ENCODE results near the gene GNG3. TPM values are rescaled to one million over a fixed set of nuclear protein-coding genes. Genes with fewer than 3 reads are reported as not detected.

Gene GNG3
- polyA plus RNA-seq, 4 donors: 0.75 to 9.0 TPM; not detected in 2

DNA sequence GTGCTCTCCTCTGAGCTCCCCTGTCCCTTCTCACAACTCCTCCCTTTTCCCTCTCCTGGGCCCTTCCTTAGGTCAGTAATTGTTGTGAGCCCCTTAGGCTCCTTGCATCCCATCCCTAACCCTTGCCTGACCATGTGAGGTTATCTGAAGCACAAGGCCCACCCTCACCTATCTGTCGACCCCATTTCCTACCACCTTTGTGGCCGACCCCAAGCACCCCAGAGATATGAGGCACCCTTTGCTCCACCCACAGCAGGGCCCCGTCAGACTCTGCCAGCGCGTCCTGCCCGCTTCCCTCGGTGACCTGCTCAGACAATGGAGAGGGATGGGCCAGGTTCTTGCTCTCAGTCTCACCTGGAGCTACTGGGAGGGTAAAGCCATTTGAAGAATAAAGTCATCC is 1.3 kb downstream of the GNG3 start:
- Histone ChIP-seq H3K27me3 (ENCODE audit: control insufficient read depth in 3 of 3, insufficient read depth in 3 of 3, low read length in 3 of 3) (no peaks in the 10 kb centered on the region), H3K4me1 (ENCODE audit: control insufficient read depth in 3 of 3, insufficient read depth in 2 of 3, low read depth in 1 of 3, low read length in 2 of 3) (peaks cover 10 to 61% (median 10%) of the 10 kb centered on the region in 3 donors), H3K27ac (ENCODE audit: low read depth in 1 of 3, low read length in 2 of 3) (peak overlapping the region; percentile 78 to 98 (median 78)), H3K9me3 (ENCODE audit: control insufficient read depth in 2 of 2, insufficient read depth in 1 of 2, low read depth in 1 of 2, low read length in 1 of 2) (no peaks in the 10 kb centered on the region), H3K4me3 (ENCODE audit: low read depth in 1 of 3, low read length in 3 of 3) (peak overlapping the region; percentile 41 to 48 (median 44)), H3K36me3 (ENCODE audit: control insufficient read depth in 3 of 3, insufficient read depth in 2 of 3, low read depth in 1 of 3, low read length in 3 of 3) (peaks cover 0 to 42% (median 0%) of the 10 kb centered on the region in 3 donors)
- DNase-seq: peak in 1 of 2 donors; percentile 53
- FAIRE-seq: no peak
- WGBS, 3 donors: 0 to 2% (median 0%) methylated on average over 7 of the region's 7 CpGs

DNA sequence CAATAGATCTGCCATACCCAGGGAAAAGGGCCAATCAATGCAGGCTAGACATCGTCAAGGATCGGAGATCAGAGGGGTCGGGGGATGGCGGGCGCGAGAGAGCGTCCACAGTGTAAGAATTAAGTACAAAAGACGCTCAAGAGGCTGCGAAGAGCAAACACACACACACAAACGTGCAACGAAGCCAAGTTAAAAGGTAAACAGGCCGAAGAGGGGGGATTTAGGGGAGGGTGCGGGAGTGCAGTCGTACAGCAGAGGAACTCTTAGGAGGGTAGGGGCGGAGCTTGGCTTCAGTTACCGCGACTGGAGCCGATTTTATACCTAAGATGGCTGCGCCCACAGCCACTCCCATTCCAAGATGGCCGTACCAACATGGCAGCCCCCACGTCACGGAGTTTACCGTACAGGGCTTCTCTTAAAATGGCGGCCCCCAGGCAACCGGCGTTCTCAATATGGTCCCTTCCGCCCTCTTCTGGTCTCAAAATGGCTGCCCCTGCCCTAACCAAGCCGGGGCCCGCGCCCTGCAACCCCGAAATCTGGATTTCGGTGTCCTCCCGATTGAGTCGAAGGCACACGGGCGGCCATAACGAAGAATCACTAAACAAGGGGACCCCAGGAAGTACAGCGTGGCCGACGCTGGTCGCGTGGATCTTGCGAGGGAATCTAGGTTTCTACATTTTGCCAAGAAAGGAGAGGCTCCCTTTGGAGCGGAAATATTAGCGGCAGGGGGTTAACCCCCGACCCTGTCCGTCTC is 1.9 kb downstream of the GNG3 start:
- H3K36me3 ChIP-seq (ENCODE audit: control insufficient read depth in 3 of 3, insufficient read depth in 2 of 3, low read depth in 1 of 3, low read length in 3 of 3): peaks cover 5 to 47% (median 5%) of the 10 kb centered on the region in 3 donors
- FAIRE-seq (no peak), DNase-seq (peak; percentile 98)
- WGBS, 3 donors: 1 to 2% (median 1%) methylated on average over 47 of the region's 47 CpGs
- H3K27me3 ChIP-seq (ENCODE audit: control insufficient read depth in 3 of 3, insufficient read depth in 3 of 3, low read length in 3 of 3): no peaks in the 10 kb centered on the region
- H3K4me3 ChIP-seq (ENCODE audit: low read depth in 1 of 3, low read length in 3 of 3): peak overlapping the region; percentile 48 to 50 (median 48)
- no peaks in the 10 kb centered on the region for H3K9me3 ChIP-seq (ENCODE audit: control insufficient read depth in 2 of 2, insufficient read depth in 1 of 2, low read depth in 1 of 2, low read length in 1 of 2)
- H3K27ac ChIP-seq (ENCODE audit: low read depth in 1 of 3, low read length in 2 of 3): peak overlapping the region; percentile 78 to 98 (median 94)
- peaks cover 10 to 66% (median 14%) of the 10 kb centered on the region in 3 donors for H3K4me1 ChIP-seq (ENCODE audit: control insufficient read depth in 3 of 3, insufficient read depth in 2 of 3, low read depth in 1 of 3, low read length in 2 of 3)

GRCh38 chr11:62710001-62710345 is 2.5 kb downstream of the GNG3 start:
- Histone ChIP-seq H3K9me3 (ENCODE audit: control insufficient read depth in 2 of 2, insufficient read depth in 1 of 2, low read depth in 1 of 2, low read length in 1 of 2) (no peaks in the 10 kb centered on the region), H3K4me1 (ENCODE audit: control insufficient read depth in 3 of 3, insufficient read depth in 2 of 3, low read depth in 1 of 3, low read length in 2 of 3) (peaks cover 10 to 66% (median 14%) of the 10 kb centered on the region in 3 donors), H3K27ac (ENCODE audit: low read depth in 1 of 3, low read length in 2 of 3) (peak overlapping the region; percentile 78 to 98 (median 94)), H3K4me3 (ENCODE audit: low read depth in 1 of 3, low read length in 3 of 3) (peak overlapping the region; percentile 48 to 50 (median 48)), H3K27me3 (ENCODE audit: control insufficient read depth in 3 of 3, insufficient read depth in 3 of 3, low read length in 3 of 3) (no peaks in the 10 kb centered on the region), H3K36me3 (ENCODE audit: control insufficient read depth in 3 of 3, insufficient read depth in 2 of 3, low read depth in 1 of 3, low read length in 3 of 3) (peaks cover 5 to 51% (median 7%) of the 10 kb centered on the region in 3 donors)
- FAIRE-seq: no peak
- 50 to 58% (median 56%) methylated on average over 7 of the region's 7 CpGs for WGBS, 3 donors
- DNase-seq: peak in 1 of 2 donors; percentile 59

- FAIRE-seq: no peak
- H3K9me3 ChIP-seq (ENCODE audit: control insufficient read depth in 2 of 2, insufficient read depth in 1 of 2, low read depth in 1 of 2, low read length in 1 of 2): no peaks in the 10 kb centered on the region
- DNase-seq: no peak
- WGBS, 3 donors: 78% methylated on average over 6 of the region's 6 CpGs
- H3K4me3 ChIP-seq (ENCODE audit: low read depth in 1 of 3, low read length in 3 of 3): no peak overlapping the region
- H3K36me3 ChIP-seq (ENCODE audit: control insufficient read depth in 3 of 3, insufficient read depth in 2 of 3, low read depth in 1 of 3, low read length in 3 of 3): peaks cover 20 to 55% (median 25%) of the 10 kb centered on the region in 3 donors
- H3K27ac ChIP-seq (ENCODE audit: low read depth in 1 of 3, low read length in 2 of 3): peak overlapping the region; percentile 5 to 81 (median 54)
- peaks cover 10 to 63% (median 16%) of the 10 kb centered on the region in 3 donors for H3K4me1 ChIP-seq (ENCODE audit: control insufficient read depth in 3 of 3, insufficient read depth in 2 of 3, low read depth in 1 of 3, low read length in 2 of 3)
- no peaks in the 10 kb centered on the region for H3K27me3 ChIP-seq (ENCODE audit: control insufficient read depth in 3 of 3, insufficient read depth in 3 of 3, low read length in 3 of 3)
Observed at GRCh38 chr11:62712276-62712812, 4.9 kb downstream of the GNG3 start.

- Histone ChIP-seq H3K9me3 (ENCODE audit: control insufficient read depth in 2 of 2, insufficient read depth in 1 of 2, low read depth in 1 of 2, low read length in 1 of 2) (no peaks in the 10 kb centered on the region), H3K4me3 (ENCODE audit: low read depth in 1 of 3, low read length in 3 of 3) (no peak overlapping the region), H3K36me3 (ENCODE audit: control insufficient read depth in 3 of 3, insufficient read depth in 2 of 3, low read depth in 1 of 3, low read length in 3 of 3) (peaks cover 23 to 55% (median 28%) of the 10 kb centered on the region in 3 donors), H3K27ac (ENCODE audit: low read depth in 1 of 3, low read length in 2 of 3) (peak overlapping the region; percentile 54 to 91 (median 81)), H3K27me3 (ENCODE audit: control insufficient read depth in 3 of 3, insufficient read depth in 3 of 3, low read length in 3 of 3) (no peaks in the 10 kb centered on the region), H3K4me1 (ENCODE audit: control insufficient read depth in 3 of 3, insufficient read depth in 2 of 3, low read depth in 1 of 3, low read length in 2 of 3) (peaks cover 10 to 62% (median 16%) of the 10 kb centered on the region in 3 donors)
- WGBS, 3 donors: 17 to 33% (median 26%) methylated on average over 3 of the region's 3 CpGs
- no peak for FAIRE-seq
- peak in 1 of 2 donors; percentile 41 for DNase-seq
Observed at GRCh38 chr11:62712861-62713260, 5.4 kb downstream of the GNG3 start.

- Histone ChIP-seq H3K4me1 (ENCODE audit: control insufficient read depth in 3 of 3, insufficient read depth in 2 of 3, low read depth in 1 of 3, low read length in 2 of 3) (peaks cover 9 to 57% (median 16%) of the 10 kb centered on the region in 3 donors), H3K36me3 (ENCODE audit: control insufficient read depth in 3 of 3, insufficient read depth in 2 of 3, low read depth in 1 of 3, low read length in 3 of 3) (peaks cover 23 to 57% (median 29%) of the 10 kb centered on the region in 3 donors), H3K27ac (ENCODE audit: low read depth in 1 of 3, low read length in 2 of 3) (peak overlapping the region; percentile 65 to 91 (median 81)), H3K27me3 (ENCODE audit: control insufficient read depth in 3 of 3, insufficient read depth in 3 of 3, low read length in 3 of 3) (no peaks in the 10 kb centered on the region), H3K9me3 (ENCODE audit: control insufficient read depth in 2 of 2, insufficient read depth in 1 of 2, low read depth in 1 of 2, low read length in 1 of 2) (no peaks in the 10 kb centered on the region), H3K4me3 (ENCODE audit: low read depth in 1 of 3, low read length in 3 of 3) (no peak overlapping the region)
- DNase-seq (peak; percentile 90 to 94), FAIRE-seq (no peak)
- 19 to 61% (median 28%) methylated on average over 2 of the region's 2 CpGs for WGBS, 3 donors
Observed at GRCh38 chr11:62713343-62713742, 5.9 kb downstream of the GNG3 start.

DNA sequence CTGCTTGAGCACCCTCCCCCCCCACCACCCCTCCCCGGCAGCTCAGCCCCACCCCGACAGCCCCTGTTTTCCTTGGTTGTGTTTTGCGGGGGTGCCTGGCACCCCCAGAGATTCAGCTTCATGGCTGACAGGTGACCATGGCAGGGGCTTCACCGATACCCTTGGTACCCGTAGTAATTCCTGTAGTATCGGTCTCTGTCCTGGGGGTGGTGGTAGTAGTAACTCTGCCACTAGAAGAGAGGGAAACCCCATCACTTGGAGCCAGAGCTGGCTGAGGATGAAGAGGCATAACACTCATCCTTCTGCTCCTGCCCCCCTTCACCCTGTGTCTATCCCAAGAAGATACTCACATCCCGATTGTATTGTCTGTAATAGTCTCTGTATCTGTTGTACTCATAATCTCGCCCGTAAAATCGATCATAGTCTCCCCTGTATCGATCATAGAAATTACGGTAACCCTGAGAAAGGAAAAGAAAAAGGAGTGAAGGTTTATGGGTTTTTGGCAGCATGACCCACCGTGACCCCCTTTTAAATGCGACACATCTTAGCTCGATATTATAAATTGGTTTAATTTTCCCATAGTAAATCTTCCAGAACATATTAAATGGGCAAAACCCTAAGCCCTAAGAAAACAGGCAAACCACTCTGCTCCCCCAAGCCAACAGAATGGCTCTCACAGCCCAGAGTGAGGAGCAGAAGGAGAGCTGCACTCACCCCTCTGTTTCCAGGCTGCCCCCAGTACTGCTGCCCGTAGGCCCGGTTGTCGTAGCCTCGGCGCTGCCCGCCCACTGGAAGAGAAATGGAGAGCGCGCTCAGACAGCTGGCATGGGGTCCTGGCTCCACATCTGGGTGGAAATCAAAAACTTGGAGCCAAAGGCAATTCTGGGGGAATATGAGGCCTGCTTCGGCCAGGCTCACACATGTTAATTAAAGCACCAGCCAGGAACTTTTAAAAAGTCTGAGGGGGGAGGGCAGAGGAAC is 8.0 kb downstream of the GNG3 start:
- WGBS, 3 donors: 88 to 90% (median 90%) methylated on average over 24 of the region's 24 CpGs
- DNase-seq: no peak
- Histone ChIP-seq H3K4me3 (ENCODE audit: low read depth in 1 of 3, low read length in 3 of 3) (no peak overlapping the region), H3K9me3 (ENCODE audit: control insufficient read depth in 2 of 2, insufficient read depth in 1 of 2, low read depth in 1 of 2, low read length in 1 of 2) (no peaks in the 10 kb centered on the region), H3K36me3 (ENCODE audit: control insufficient read depth in 3 of 3, insufficient read depth in 2 of 3, low read depth in 1 of 3, low read length in 3 of 3) (peaks cover 28 to 69% (median 36%) of the 10 kb centered on the region in 3 donors), H3K27ac (ENCODE audit: low read depth in 1 of 3, low read length in 2 of 3) (no peak overlapping the region), H3K4me1 (ENCODE audit: control insufficient read depth in 3 of 3, insufficient read depth in 2 of 3, low read depth in 1 of 3, low read length in 2 of 3) (peaks cover 4 to 42% (median 10%) of the 10 kb centered on the region in 3 donors), H3K27me3 (ENCODE audit: control insufficient read depth in 3 of 3, insufficient read depth in 3 of 3, low read length in 3 of 3) (no peaks in the 10 kb centered on the region)
- FAIRE-seq: no peak

GRCh38 chr11:62716206-62716605 is 8.7 kb downstream of the GNG3 start:
- WGBS, 3 donors: 65 to 85% (median 71%) methylated on average over 5 of the region's 5 CpGs
- no peak overlapping the region for H3K27ac ChIP-seq (ENCODE audit: low read depth in 1 of 3, low read length in 2 of 3)
- no peak overlapping the region for H3K4me3 ChIP-seq (ENCODE audit: low read depth in 1 of 3, low read length in 3 of 3)
- no peaks in the 10 kb centered on the region for H3K9me3 ChIP-seq (ENCODE audit: control insufficient read depth in 2 of 2, insufficient read depth in 1 of 2, low read depth in 1 of 2, low read length in 1 of 2)
- H3K27me3 ChIP-seq (ENCODE audit: control insufficient read depth in 3 of 3, insufficient read depth in 3 of 3, low read length in 3 of 3): no peaks in the 10 kb centered on the region
- FAIRE-seq (no peak), DNase-seq (peak in 1 of 2 donors; percentile 35)
- H3K4me1 ChIP-seq (ENCODE audit: control insufficient read depth in 3 of 3, insufficient read depth in 2 of 3, low read depth in 1 of 3, low read length in 2 of 3): peaks cover 4 to 39% (median 8%) of the 10 kb centered on the region in 3 donors
- H3K36me3 ChIP-seq (ENCODE audit: control insufficient read depth in 3 of 3, insufficient read depth in 2 of 3, low read depth in 1 of 3, low read length in 3 of 3): peaks cover 28 to 67% (median 40%) of the 10 kb centered on the region in 3 donors

Measured in small intestine (tissue), 7 donors.